ENCODE measurements around the gene TTPAL.

The TTPAL gene

GRCh38 chr20:44521484-44522481 is 46.1 kb downstream of the TTPAL start, which contains the start of gene SERINC3 (continued):
- TF ChIP-seq ZNF830 (tag by site-specific recombination; IDR thresholded peaks at IDR 0.05; ENCODE audit: low read depth) (no peak), PRDM4 (tag by site-specific recombination; IDR thresholded peaks at IDR 0.05) (peak; percentile 82), ZNF341 (tag by site-specific recombination; IDR thresholded peaks at IDR 0.05; ENCODE audit: low read depth) (0 out of 2 replicates have a peak, but pooled peaks have one; percentile 12), BCL11A (tag by site-specific recombination; IDR thresholded peaks at IDR 0.05; ENCODE audit: low read depth) (0 out of 2 replicates have a peak, but pooled peaks have one; percentile 28), ZNF426 (tag by site-specific recombination; IDR thresholded peaks at IDR 0.05) (no peak)

GRCh38 chr20:44522841-44523240 is 47.2 kb downstream of the TTPAL start:
- Histone ChIP-seq H3K36me3 (ENCODE audit: control insufficient read depth in 2 of 2, insufficient read depth in 1 of 2, low read length in 2 of 2) (no peaks in the 10 kb centered on the region; a peak in 1 of 3 replicates), H3K4me1 (ENCODE audit: control insufficient read depth, insufficient read depth, low read length) (peaks cover 14% of the 10 kb centered on the region), H3K4me3 (ENCODE audit: low read depth, low read length) (no peak overlapping the region), H3K9me3 (ENCODE audit: control insufficient read depth, insufficient read depth, low read depth, low read length) (no peaks in the 10 kb centered on the region), H3K27ac (ENCODE audit: extremely low read depth, low read depth, low read length) (no peak overlapping the region)
- no peak for TF ChIP-seq ZNF645 (tag by site-specific recombination; IDR thresholded peaks at IDR 0.05)
- TF ChIP-seq ZNF514 (tag by site-specific recombination; IDR thresholded peaks at IDR 0.05): no peak
- no peak for TF ChIP-seq ZNF473 (tag by site-specific recombination; IDR thresholded peaks at IDR 0.05)
- TF ChIP-seq TRIM28 (IDR thresholded peaks at IDR 0.05; ENCODE audit: borderline replicate concordance, low read length): no peak
- TF ChIP-seq ZNF169 (tag by site-specific recombination; IDR thresholded peaks at IDR 0.05): no peak
- TF ChIP-seq HOXA7 (CRISPR knock-in tag; IDR thresholded peaks at IDR 0.05; ENCODE audit: borderline replicate concordance): no peak
- TF ChIP-seq ZBTB17 (tag by site-specific recombination; IDR thresholded peaks at IDR 0.05): no peak
- no peak for TF ChIP-seq ZNF830 (tag by site-specific recombination; IDR thresholded peaks at IDR 0.05; ENCODE audit: low read depth)
- TF ChIP-seq ZFP37 (tag by site-specific recombination; IDR thresholded peaks at IDR 0.05): no peak
- no peak for TF ChIP-seq ZNF175 (tag by site-specific recombination; IDR thresholded peaks at IDR 0.05)
- no peak for TF ChIP-seq ZBTB7A (tag by site-specific recombination; IDR thresholded peaks at IDR 0.05; ENCODE audit: low read depth)
- TF ChIP-seq ZNF585B (tag by site-specific recombination; IDR thresholded peaks at IDR 0.05): no peak
- TF ChIP-seq GLIS1 (tag by site-specific recombination; IDR thresholded peaks at IDR 0.05): no peak
- TF ChIP-seq ZNF112 (tag by site-specific recombination; IDR thresholded peaks at IDR 0.05): no peak
- no peak for TF ChIP-seq SP3 (tag by site-specific recombination; IDR thresholded peaks at IDR 0.05)
- no peak for TF ChIP-seq KLF17 (tag by site-specific recombination; IDR thresholded peaks at IDR 0.05)
- ChIA-PET POLR2A (no interaction called here), CTCF (interaction anchor here (0.7 to 2.3 kb wide), 3 partner anchors 9 to 305 kb away, joined by 4 to 15 read pairs (median 6); no protein-coding TSS in a partner anchor)
